PFSK-1 (cell line): ENCODE measurements around the gene TLX2.

Source experiments
- FOXP2 ChIP-seq: optimal IDR thresholded peaks from 2 replicates; pipeline ENCODE3; 2011; ENCODE audit warnings: borderline replicate concordance, control low read depth, inconsistent platforms; ENCODE audit not compliant: insufficient read depth; ENCODE audit errors: extremely low read length, extremely low read depth
- POLR2AphosphoS5 ChIP-seq: IDR thresholded peaks from 2 replicates; pipeline ENCODE4 v1.6.1; 2012; ENCODE audit warnings: low read depth, mild to moderate bottlenecking, control low read depth, low read length, moderate library complexity
- SIN3A ChIP-seq: IDR thresholded peaks from 2 replicates; pipeline ENCODE4 v1.6.1; 2012; ENCODE audit warnings: mild to moderate bottlenecking, low read length, moderate library complexity, borderline replicate concordance; ENCODE audit not compliant: insufficient read depth
- TAF1 ChIP-seq: IDR thresholded peaks from 2 replicates; pipeline ENCODE4 v1.6.1; 2012; ENCODE audit warnings: low read length, control low read depth, borderline replicate concordance; ENCODE audit not compliant: insufficient read depth
- TF ChIP-seq, protein P1 (sequence below), 2 experiments: IDR thresholded peaks; 2 replicates each; pipeline versions ENCODE4 v1.6.1 to v1.8.0; 2011 to 2012; ENCODE audit warnings: low read depth in 2 of 2, low read length in 2 of 2, control low read depth in 1 of 2, inconsistent platforms in 1 of 2, mild to moderate bottlenecking in 1 of 2, moderate library complexity in 1 of 2; ENCODE audit not compliant: insufficient read depth in 1 of 2

Gene TLX2

DNA sequence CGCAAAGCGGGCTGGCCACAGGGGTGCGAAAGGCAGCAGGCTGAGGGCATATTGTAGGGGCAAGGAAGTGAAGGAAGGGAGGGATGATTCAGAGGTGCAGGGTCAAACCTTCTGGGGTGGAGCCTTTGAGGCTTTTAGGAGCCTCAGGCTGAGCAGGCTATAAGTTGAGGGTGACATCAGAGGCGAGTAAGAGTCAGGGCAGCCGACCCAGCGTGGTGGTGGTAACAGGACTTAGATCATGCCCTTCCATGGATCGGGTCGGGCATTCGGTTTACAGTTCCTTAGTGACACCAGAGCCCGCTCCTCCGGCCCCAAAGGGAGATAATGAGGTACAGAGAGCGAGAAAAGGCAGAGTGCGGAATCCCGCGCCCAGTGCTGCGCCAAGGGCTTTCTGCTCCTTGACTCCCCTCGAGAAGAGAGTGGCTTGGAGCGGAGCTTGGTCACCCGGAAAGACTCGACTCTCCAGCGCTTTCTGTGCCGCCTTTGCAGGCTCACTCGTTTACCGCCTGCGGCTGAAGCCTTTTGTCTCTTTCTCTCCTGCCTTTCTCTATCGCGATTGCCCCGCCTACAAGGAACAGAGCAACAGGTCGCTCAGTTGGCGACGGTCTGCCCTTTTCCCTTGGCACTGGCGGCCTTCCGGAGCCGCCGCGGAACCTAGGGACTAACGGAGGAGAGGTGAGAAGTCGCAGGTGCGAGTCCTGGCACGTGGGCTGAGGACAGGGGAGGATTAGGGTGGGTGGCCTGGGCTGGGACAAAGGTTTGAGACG, 15.6 kb upstream of the TLX2 start:
- TF ChIP-seq SIN3A (no peak), POLR2AphosphoS5 (no peak), FOXP2 (no peak), TAF1 (no peak)
- TF ChIP-seq, protein P1, sequence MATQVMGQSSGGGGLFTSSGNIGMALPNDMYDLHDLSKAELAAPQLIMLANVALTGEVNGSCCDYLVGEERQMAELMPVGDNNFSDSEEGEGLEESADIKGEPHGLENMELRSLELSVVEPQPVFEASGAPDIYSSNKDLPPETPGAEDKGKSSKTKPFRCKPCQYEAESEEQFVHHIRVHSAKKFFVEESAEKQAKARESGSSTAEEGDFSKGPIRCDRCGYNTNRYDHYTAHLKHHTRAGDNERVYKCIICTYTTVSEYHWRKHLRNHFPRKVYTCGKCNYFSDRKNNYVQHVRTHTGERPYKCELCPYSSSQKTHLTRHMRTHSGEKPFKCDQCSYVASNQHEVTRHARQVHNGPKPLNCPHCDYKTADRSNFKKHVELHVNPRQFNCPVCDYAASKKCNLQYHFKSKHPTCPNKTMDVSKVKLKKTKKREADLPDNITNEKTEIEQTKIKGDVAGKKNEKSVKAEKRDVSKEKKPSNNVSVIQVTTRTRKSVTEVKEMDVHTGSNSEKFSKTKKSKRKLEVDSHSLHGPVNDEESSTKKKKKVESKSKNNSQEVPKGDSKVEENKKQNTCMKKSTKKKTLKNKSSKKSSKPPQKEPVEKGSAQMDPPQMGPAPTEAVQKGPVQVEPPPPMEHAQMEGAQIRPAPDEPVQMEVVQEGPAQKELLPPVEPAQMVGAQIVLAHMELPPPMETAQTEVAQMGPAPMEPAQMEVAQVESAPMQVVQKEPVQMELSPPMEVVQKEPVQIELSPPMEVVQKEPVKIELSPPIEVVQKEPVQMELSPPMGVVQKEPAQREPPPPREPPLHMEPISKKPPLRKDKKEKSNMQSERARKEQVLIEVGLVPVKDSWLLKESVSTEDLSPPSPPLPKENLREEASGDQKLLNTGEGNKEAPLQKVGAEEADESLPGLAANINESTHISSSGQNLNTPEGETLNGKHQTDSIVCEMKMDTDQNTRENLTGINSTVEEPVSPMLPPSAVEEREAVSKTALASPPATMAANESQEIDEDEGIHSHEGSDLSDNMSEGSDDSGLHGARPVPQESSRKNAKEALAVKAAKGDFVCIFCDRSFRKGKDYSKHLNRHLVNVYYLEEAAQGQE (IDR thresholded peaks at IDR 0.05; ENCODE audit: insufficient read depth in 1 of 2, low read depth in 2 of 2, low read length in 2 of 2), result no peak

- TF ChIP-seq POLR2AphosphoS5 (no peak), TAF1 (no peak), FOXP2 (no peak), SIN3A (no peak)
- TF ChIP-seq, protein P1 (IDR thresholded peaks at IDR 0.05; ENCODE audit: insufficient read depth in 1 of 2, low read depth in 2 of 2, low read length in 2 of 2), result no peak
Observed at GRCh38 chr2:74499267-74499939, 14.8 kb upstream of the TLX2 start, which contains the start of gene LBX2. TSS of gene LBX2 (minus strand) at chr2:74499603. CDS start at chr2:74499537, 66 bp downstream.

- TF ChIP-seq FOXP2 (no peak), TAF1 (no peak), POLR2AphosphoS5 (no peak), SIN3A (no peak)
- TF ChIP-seq, protein P1 (IDR thresholded peaks at IDR 0.05; ENCODE audit: insufficient read depth in 1 of 2, low read depth in 2 of 2, low read length in 2 of 2), result no peak
Observed at GRCh38 chr2:74499940-74500577, 14.2 kb upstream of the TLX2 start.

- TF ChIP-seq FOXP2 (no peak), TAF1 (no peak), SIN3A (no peak), POLR2AphosphoS5 (no peak)
- TF ChIP-seq, protein P1 (IDR thresholded peaks at IDR 0.05; ENCODE audit: insufficient read depth in 1 of 2, low read depth in 2 of 2, low read length in 2 of 2), result no peak
Observed at GRCh38 chr2:74500578-74500946, 13.7 kb upstream of the TLX2 start.
